Activated CD4-positive, alpha-beta T cell treated with anti-CD3 and anti-CD28 coated beads for 36 hours (primary cell): ENCODE results near the gene CFAP57. TPM values are rescaled to one million over a fixed set of nuclear protein-coding genes. Genes with fewer than 3 reads are reported as not detected.
A peak's percentile ranks its signal among the peaks of the same experiment; 100 is the strongest.

Source experiments
- ATAC-seq: fragments of 200-7000 bp; cut with Tn5 transposase; one replicate; pipeline ENCODE4 v1.10.0; 2021; ENCODE audit warnings: mild to moderate bottlenecking, moderate library complexity
- CTCF ChIA-PET: fragments of 350-600 bp; sonication (Branson Sonifier 250); formaldehyde crosslinking; loops from one replicate; lab custom pipeline; 2021; ENCODE audit warnings: antibody characterized with exemption; lab: Charles Lee
- POLR2A ChIA-PET: fragments of 350-600 bp; sonication (Branson Sonifier 250); formaldehyde crosslinking; loops from one replicate; lab custom pipeline; 2021; ENCODE audit warnings: antibody characterized with exemption, inconsistent platforms; lab: Charles Lee
- DNase-seq: peaks from one replicate; pipeline ENCODE4 v3.0.0-alpha.2; 2020
- H3K27ac Mint-ChIP-seq: one replicate; pipeline ENCODE4 v1.8.0; 2021; ENCODE audit warnings: mixed read lengths
- H3K27me3 Mint-ChIP-seq: one replicate; pipeline ENCODE4 v1.8.0; 2021; ENCODE audit warnings: mixed read lengths
- H3K36me3 Mint-ChIP-seq: one replicate; pipeline ENCODE4 v1.8.0; 2021; ENCODE audit warnings: low read depth, mixed read lengths
- H3K4me1 Mint-ChIP-seq: one replicate; pipeline ENCODE4 v1.8.0; 2021; ENCODE audit warnings: mixed read lengths
- H3K4me3 Mint-ChIP-seq: one replicate; pipeline ENCODE4 v1.8.0; 2021; ENCODE audit warnings: mild to moderate bottlenecking, moderate library complexity, mixed read lengths
- H3K9me3 Mint-ChIP-seq: one replicate; pipeline ENCODE4 v1.8.0; 2021; ENCODE audit warnings: low read depth, mixed read lengths
- intact Hi-C, 2 experiments: fragments of 100-400 bp; cut with DNase I in 1 of 2; cut with micrococcal nuclease in 1 of 2; formaldehyde crosslinking; loops; one replicate each; pipeline versions ENCODE4 v1.14.2 to v1.15.1; 2022 to 2024; cut with DNase I, micrococcal nuclease
- total RNA-seq, 2 experiments: library from RNA; stranded (reverse); gene quantifications; one replicate each; pipeline ENCODE4 v1.2.3, GENCODE V29; 2021

CFAP57 gene
- total RNA-seq, 2 experiments from 2014 or later = 0.11 TPM; not detected in 1

GRCh38 chr1:43174873-43175272 lies 2.7 kb downstream of the CFAP57 start:
- Mint-ChIP-seq H3K4me3 (no peak overlapping the region), H3K27me3 (peaks cover 14% of the 10 kb centered on the region), H3K27ac (no peak overlapping the region), H3K9me3 (no peaks in the 10 kb centered on the region), H3K36me3 (peaks cover 21% of the 10 kb centered on the region), H3K4me1 (peaks cover 22% of the 10 kb centered on the region)
- ATAC-seq = no peak
- no peak for DNase-seq
- POLR2A ChIA-PET = no interaction called here
- CTCF ChIA-PET = no interaction called here
- intact Hi-C loops = loop anchor here in 1 of 2 experiments (5.0 kb wide), 1 partner anchor 243 kb away; no protein-coding TSS in a partner anchor

- ChIA-PET CTCF (no interaction called here), POLR2A (no interaction called here)
- H3K4me3 Mint-ChIP-seq = no peak overlapping the region
- no peak overlapping the region for H3K27ac Mint-ChIP-seq
- H3K4me1 Mint-ChIP-seq = peaks cover 3% of the 10 kb centered on the region
- no peaks in the 10 kb centered on the region for H3K36me3 Mint-ChIP-seq
- H3K9me3 Mint-ChIP-seq = no peaks in the 10 kb centered on the region
- ATAC-seq = no peak
- intact Hi-C loops = no loop called here
- no peak for DNase-seq
- peaks cover 14% of the 10 kb centered on the region for H3K27me3 Mint-ChIP-seq
Observed at GRCh38 chr1:43177691-43178090, 5.6 kb downstream of the CFAP57 start.

GRCh38 chr1:43184388-43184787 lies 12.3 kb downstream of the CFAP57 start:
- no peaks in the 10 kb centered on the region for H3K4me1 Mint-ChIP-seq
- POLR2A ChIA-PET = no interaction called here
- H3K27me3 Mint-ChIP-seq = no peaks in the 10 kb centered on the region

GRCh38 chr1:43184995-43185394 lies 12.9 kb downstream of the CFAP57 start:
- CTCF ChIA-PET = no interaction called here
- Mint-ChIP-seq H3K4me3 (no peak overlapping the region), H3K27ac (no peak overlapping the region)

More at GRCh38 chr1:43184388-43184787, 12.3 kb downstream of the CFAP57 start:
- CTCF ChIA-PET = no interaction called here
- no peaks in the 10 kb centered on the region for H3K9me3 Mint-ChIP-seq
- DNase-seq (no peak), ATAC-seq (no peak)
- H3K4me3 Mint-ChIP-seq = no peak overlapping the region
- no peaks in the 10 kb centered on the region for H3K36me3 Mint-ChIP-seq
- intact Hi-C loops = no loop called here
- H3K27ac Mint-ChIP-seq = no peak overlapping the region

GRCh38 chr1:43188106-43188505 lies 16.0 kb downstream of the CFAP57 start:
- no peaks in the 10 kb centered on the region for H3K9me3 Mint-ChIP-seq
- intact Hi-C loops = no loop called here
- no peak overlapping the region for H3K4me3 Mint-ChIP-seq
- no peak for ATAC-seq
- H3K27ac Mint-ChIP-seq = no peak overlapping the region
- ChIA-PET POLR2A (no interaction called here), CTCF (no interaction called here)
- H3K27me3 Mint-ChIP-seq = peaks cover 9% of the 10 kb centered on the region
- DNase-seq = no peak
- no peaks in the 10 kb centered on the region for H3K36me3 Mint-ChIP-seq
- no peaks in the 10 kb centered on the region for H3K4me1 Mint-ChIP-seq

More at GRCh38 chr1:43184995-43185394, 12.9 kb downstream of the CFAP57 start:
- intact Hi-C loops = no loop called here
- POLR2A ChIA-PET = no interaction called here
- no peaks in the 10 kb centered on the region for H3K4me1 Mint-ChIP-seq
- no peak for ATAC-seq
- H3K9me3 Mint-ChIP-seq = no peaks in the 10 kb centered on the region
- no peaks in the 10 kb centered on the region for H3K36me3 Mint-ChIP-seq
- DNase-seq = no peak
- peaks cover 6% of the 10 kb centered on the region for H3K27me3 Mint-ChIP-seq

GRCh38 chr1:43194509-43194908 lies 22.4 kb downstream of the CFAP57 start:
- DNase-seq = no peak
- POLR2A ChIA-PET = no interaction called here
- intact Hi-C loops = no loop called here
- H3K9me3 Mint-ChIP-seq = peaks cover 7% of the 10 kb centered on the region
- no peak overlapping the region for H3K27ac Mint-ChIP-seq
- H3K4me3 Mint-ChIP-seq = no peak overlapping the region
- H3K4me1 Mint-ChIP-seq = no peaks in the 10 kb centered on the region
- no peak for ATAC-seq
- CTCF ChIA-PET = no interaction called here
- no peaks in the 10 kb centered on the region for H3K36me3 Mint-ChIP-seq
- peaks cover 24% of the 10 kb centered on the region for H3K27me3 Mint-ChIP-seq

GRCh38 chr1:43197343-43198127 lies 25.4 kb downstream of the CFAP57 start:
- ATAC-seq (no peak), DNase-seq (no peak)
- intact Hi-C loops = no loop called here
- Mint-ChIP-seq H3K4me3 (no peak overlapping the region), H3K27me3 (peaks cover 16% of the 10 kb centered on the region), H3K27ac (no peak overlapping the region), H3K9me3 (peaks cover 7% of the 10 kb centered on the region), H3K4me1 (no peaks in the 10 kb centered on the region), H3K36me3 (no peaks in the 10 kb centered on the region)
- ChIA-PET CTCF (no interaction called here), POLR2A (no interaction called here)

- peak; percentile 15 for DNase-seq
- Mint-ChIP-seq H3K36me3 (no peaks in the 10 kb centered on the region), H3K4me1 (no peaks in the 10 kb centered on the region), H3K27me3 (peaks cover 15% of the 10 kb centered on the region), H3K27ac (no peak overlapping the region), H3K9me3 (peaks cover 12% of the 10 kb centered on the region), H3K4me3 (no peak overlapping the region)
- ATAC-seq = peak; percentile 80
- intact Hi-C loops = no loop called here
- CTCF ChIA-PET = no interaction called here
- POLR2A ChIA-PET = no interaction called here
Observed at GRCh38 chr1:43199093-43199726, 27.1 kb downstream of the CFAP57 start.

GRCh38 chr1:43203859-43204258 lies 31.7 kb downstream of the CFAP57 start:
- intact Hi-C loops = no loop called here
- ATAC-seq (no peak), DNase-seq (no peak)
- ChIA-PET CTCF (interaction anchor here (1.1 kb wide), 1 partner anchor 23 kb away, joined by 4 read pairs; no protein-coding TSS in a partner anchor), POLR2A (no interaction called here)
- Mint-ChIP-seq H3K9me3 (peaks cover 8% of the 10 kb centered on the region), H3K4me3 (no peak overlapping the region), H3K27me3 (peaks cover 4% of the 10 kb centered on the region), H3K4me1 (no peaks in the 10 kb centered on the region), H3K27ac (no peak overlapping the region), H3K36me3 (no peaks in the 10 kb centered on the region)

- Mint-ChIP-seq H3K4me1 (no peaks in the 10 kb centered on the region), H3K27me3 (peaks cover 4% of the 10 kb centered on the region), H3K4me3 (no peak overlapping the region), H3K9me3 (peaks cover 8% of the 10 kb centered on the region), H3K36me3 (no peaks in the 10 kb centered on the region), H3K27ac (no peak overlapping the region)
- DNase-seq (no peak), ATAC-seq (no peak)
- POLR2A ChIA-PET = no interaction called here
- intact Hi-C loops = no loop called here
- CTCF ChIA-PET = interaction anchor here (1.1 kb wide), 1 partner anchor 23 kb away, joined by 4 read pairs; no protein-coding TSS in a partner anchor
Observed at GRCh38 chr1:43204394-43204793, 32.3 kb downstream of the CFAP57 start.

- CTCF ChIA-PET = interaction anchor here (0.6 kb wide), 1 partner anchor 414 kb away, joined by 3 read pairs; no protein-coding TSS in a partner anchor
- intact Hi-C loops = no loop called here
Observed at GRCh38 chr1:43205671-43206070, 33.5 kb downstream of the CFAP57 start.

More at GRCh38 chr1:43205671-43206070, 33.5 kb downstream of the CFAP57 start:
- peaks cover 8% of the 10 kb centered on the region for H3K27me3 Mint-ChIP-seq
- peaks cover 8% of the 10 kb centered on the region for H3K9me3 Mint-ChIP-seq
- no peak overlapping the region for H3K27ac Mint-ChIP-seq
- no peak overlapping the region for H3K4me3 Mint-ChIP-seq
- no peaks in the 10 kb centered on the region for H3K4me1 Mint-ChIP-seq
- H3K36me3 Mint-ChIP-seq = no peaks in the 10 kb centered on the region
- DNase-seq (no peak), ATAC-seq (no peak)
- POLR2A ChIA-PET = no interaction called here
